GM12892 (cell line): ENCODE results near the gene VAMP4.

ENCODE experiments used
- POLR2A ChIP-seq: IDR thresholded peaks from 2 replicates; pipeline ENCODE4 v1.6.1; 2011; ENCODE audit warnings: low read depth, low read length, control low read depth
- POLR2AphosphoS5 ChIP-seq: IDR thresholded peaks from 2 replicates; pipeline ENCODE4 v1.6.1; 2011; ENCODE audit warnings: low read depth, low read length, control low read depth
- TAF1 ChIP-seq: IDR thresholded peaks from 2 replicates; pipeline ENCODE4 v1.6.1; 2011; ENCODE audit warnings: low read depth, mild to moderate bottlenecking, control low read depth, low read length, borderline replicate concordance

DNA sequence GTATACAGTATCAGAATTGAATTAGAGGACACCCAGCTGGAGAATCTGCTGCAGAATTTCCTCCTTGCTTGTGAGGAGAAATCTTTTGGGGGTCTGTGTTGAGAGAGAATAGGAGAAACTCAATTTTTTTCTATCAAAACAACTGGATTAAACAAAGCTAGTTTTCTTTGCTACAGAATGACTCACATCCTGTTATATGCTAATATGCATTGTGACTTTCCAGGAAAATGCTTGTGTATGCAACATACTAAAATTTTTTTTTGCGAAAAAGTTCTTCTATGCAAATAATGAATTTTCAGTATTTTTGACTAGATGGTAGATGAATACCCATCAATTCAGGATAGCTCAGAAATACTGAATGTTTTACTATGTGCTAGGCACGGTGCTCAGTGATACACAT lies 2.2 kb downstream of the VAMP4 start:
- no peak for TF ChIP-seq POLR2A
- no peak for TF ChIP-seq POLR2AphosphoS5
- no peak for TF ChIP-seq TAF1
